ENCODE results near the gene UROD.

DNA sequence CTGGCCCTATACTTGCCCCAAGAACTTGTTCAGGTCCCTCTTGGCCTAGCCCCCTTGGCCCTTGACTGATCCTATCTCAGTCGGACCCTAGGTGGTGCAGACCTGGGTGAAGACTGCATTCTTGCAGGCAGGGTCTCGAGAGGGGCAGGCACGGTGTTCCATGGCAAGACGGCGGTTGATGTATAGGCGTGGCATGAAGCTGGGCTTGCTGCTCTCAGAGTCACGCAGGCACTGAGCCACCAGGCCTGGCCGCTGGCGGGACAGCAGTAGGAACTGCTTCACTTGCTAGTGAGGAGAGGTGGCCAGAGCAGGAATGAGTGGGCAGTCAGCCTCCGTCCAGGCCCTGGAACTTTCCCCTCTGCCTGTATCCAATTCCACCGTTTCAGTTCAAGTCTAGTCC is 4.7 kb upstream of the UROD start:
- TF ChIP-seq, protein P1, sequence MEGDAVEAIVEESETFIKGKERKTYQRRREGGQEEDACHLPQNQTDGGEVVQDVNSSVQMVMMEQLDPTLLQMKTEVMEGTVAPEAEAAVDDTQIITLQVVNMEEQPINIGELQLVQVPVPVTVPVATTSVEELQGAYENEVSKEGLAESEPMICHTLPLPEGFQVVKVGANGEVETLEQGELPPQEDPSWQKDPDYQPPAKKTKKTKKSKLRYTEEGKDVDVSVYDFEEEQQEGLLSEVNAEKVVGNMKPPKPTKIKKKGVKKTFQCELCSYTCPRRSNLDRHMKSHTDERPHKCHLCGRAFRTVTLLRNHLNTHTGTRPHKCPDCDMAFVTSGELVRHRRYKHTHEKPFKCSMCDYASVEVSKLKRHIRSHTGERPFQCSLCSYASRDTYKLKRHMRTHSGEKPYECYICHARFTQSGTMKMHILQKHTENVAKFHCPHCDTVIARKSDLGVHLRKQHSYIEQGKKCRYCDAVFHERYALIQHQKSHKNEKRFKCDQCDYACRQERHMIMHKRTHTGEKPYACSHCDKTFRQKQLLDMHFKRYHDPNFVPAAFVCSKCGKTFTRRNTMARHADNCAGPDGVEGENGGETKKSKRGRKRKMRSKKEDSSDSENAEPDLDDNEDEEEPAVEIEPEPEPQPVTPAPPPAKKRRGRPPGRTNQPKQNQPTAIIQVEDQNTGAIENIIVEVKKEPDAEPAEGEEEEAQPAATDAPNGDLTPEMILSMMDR (IDR thresholded peaks at IDR 0.05) = no peak
- no peak for TF ChIP-seq POLR2A (IDR thresholded peaks at IDR 0.05)
